Activated CD4-positive, alpha-beta T cell treated with anti-CD3 and anti-CD28 coated beads for 1 hour (primary cell): Measurements from ENCODE around the gene RANBP1.
A peak's percentile ranks its signal among the peaks of the same experiment; 100 is the strongest.
"Not testable (repeated sequence)": the region's sequence is repeated elsewhere in the genome, so short reads cannot be mapped to it uniquely, and the experiment has no call there.

Source experiments
- DNase-seq: peaks from one replicate; pipeline ENCODE4 v3.0.0-alpha.2; 2020

RANBP1 gene

DNA sequence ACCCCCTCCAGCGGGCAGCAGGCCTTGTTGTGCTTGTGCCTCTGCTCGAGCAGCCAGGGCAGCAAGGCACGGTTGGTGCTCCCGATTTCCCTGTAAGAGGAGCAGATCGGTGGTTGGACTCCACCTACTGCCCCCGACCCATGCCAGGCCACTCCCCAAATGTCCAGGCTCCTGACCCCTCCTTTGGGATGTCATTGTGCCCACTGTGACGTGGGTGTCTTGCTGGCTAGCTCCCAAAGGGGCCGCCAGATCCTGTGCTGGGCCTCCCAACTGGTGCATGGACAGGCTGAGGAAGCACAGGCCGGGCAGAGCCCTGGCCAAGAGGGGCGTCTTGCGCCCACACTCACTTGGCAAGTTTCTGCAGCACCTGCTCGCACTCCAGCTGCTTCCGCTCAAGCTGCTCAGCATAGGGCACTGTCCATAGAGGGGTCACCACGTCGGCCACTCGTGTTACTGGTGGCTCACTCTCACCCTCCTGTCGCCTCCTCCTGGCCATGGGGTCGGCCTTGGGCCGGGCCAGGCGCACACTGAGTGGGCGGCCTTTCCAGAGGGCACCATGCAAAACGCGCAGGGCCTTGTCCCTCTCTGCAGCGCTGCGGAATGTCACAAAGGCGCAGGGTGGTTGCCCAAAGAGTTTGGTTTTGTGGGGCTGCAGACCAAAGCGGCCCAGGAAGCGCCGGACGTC lies at the start of gene RANBP1:
RANBP1 (plus strand) TSS at position 414 of the 685 bp plus-strand sequence; CDS start at position 495, 81 bp downstream.
- no peak for DNase-seq

DNA sequence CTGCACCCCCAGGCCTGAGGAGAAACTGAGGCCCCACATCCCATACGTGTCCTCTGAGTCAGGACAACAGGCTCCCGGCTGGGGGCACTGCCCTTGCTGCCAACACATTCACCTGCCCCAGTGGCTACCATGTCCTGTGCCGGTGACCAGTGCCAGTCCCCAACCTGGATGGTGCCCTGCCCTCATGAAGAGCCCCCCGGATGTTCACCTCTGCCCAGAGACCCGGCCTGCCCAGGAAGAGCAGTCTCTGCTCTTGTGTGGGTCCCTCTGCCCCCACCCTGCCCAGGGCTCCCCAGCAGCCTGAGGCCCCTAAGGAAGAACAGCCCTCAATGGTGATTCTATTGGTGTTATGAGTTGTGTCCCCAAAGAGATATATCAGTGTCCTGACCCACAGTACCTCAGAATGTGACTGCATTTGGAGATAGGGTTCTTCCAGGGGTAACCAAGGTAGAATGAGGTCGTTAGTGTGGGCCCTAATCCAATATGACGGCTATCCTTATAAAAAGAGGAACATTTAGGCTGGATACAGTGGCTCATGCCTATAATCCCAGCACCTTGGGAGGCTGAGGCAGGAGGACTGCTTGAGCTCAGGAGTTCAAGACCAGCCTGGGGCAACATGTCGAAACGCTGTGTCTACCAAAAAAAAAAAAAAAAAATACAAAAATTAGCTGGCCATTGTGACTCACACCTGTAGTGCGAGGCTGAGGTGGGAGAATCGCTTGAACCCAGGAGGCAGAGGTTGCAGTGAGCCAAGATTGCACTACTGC lies 49.1 kb upstream of the RANBP1 start:
- DNase-seq: no peak

DNA sequence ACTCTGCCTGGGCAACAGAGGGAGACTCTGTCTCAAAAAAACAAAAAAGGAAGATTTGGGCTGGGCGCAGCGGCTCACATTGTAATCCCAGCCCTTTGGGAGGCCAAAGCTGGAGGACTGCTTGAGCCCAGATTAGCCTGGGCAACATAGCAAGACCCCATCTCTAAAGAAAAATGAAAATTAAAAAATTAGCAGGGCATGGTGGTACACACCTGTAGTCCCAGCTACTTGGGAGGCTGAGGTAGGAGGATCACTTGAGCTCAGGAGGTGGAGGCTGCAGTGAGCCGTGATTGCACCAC lies 48.6 kb upstream of the RANBP1 start:
- DNase-seq: not testable (repeated sequence)

DNA sequence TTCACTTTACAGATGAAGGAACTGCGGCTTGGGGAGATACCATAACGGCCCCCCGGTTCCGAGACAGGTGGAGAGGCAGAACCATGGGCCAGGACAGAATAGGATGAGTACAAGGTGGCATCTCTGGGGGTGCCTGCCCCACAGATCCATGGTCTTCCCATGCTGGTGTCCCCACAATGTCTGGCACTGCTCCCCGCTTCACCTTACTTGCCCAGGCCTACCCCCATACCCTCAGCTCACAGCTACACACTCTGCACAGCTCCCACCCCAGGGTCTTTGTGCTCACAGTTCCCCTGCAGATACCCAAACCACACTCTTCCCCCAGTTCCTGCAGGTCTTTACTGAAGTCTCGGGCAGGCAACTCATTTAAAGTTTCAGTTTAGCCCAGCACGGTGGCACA lies 47.3 kb upstream of the RANBP1 start:
- no peak for DNase-seq

DNA sequence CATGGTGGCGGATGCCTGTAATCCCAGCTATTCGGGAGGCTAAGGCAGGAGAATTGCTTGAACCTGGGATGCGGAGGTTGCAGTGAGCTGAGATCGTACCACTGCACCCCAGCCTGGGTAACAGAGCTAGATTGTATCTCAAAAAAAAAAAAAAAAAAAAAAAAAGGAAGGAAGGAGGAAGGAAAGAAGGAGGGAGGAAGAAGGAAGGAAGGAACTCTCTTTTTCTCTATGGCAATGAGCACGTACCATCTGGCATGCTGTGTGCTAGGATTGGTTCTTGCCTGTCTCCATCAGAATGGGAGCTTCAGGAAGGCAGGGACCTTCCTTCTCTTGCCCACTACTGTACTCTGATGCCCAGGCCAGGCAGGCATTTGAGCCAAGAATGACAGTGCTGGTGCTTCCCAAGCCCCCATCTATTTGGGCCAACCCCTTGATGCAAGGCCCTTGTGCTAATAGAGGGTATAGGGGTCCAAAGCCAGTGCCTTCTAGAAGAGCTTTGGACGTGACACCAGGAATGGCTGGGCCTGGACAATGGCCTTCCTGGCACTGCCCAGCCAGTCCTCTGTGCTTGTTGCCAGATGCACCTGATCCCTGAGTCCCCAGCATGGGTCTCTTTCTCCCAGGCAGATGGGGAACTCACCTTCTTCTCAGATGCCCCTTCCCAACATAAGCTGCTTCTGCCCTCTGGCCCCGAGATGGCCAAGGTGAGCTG lies 46.4 kb upstream of the RANBP1 start:
- no peak for DNase-seq

DNA sequence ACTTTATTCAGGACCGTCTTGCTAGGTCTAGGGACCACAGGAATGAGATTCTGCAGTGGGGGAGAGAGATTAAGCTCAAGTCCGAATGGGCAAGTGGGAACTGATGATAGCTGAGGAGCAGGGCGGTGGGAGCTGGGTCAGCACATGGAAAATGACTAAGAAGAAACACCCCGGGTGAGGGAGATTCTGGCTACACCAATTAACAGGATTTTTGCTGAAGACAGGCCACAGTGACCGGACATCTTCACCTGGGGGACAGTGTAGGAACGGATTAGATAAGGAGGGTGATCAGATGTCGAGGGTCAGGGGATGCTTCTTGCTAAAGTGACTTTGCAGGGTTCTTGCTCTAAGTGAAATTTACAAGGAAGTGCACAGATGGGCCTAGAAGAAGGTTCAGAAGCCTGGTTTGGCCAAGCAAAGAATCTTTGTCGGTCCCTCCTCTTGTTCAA lies 44.4 kb upstream of the RANBP1 start:
- no peak for DNase-seq

DNA sequence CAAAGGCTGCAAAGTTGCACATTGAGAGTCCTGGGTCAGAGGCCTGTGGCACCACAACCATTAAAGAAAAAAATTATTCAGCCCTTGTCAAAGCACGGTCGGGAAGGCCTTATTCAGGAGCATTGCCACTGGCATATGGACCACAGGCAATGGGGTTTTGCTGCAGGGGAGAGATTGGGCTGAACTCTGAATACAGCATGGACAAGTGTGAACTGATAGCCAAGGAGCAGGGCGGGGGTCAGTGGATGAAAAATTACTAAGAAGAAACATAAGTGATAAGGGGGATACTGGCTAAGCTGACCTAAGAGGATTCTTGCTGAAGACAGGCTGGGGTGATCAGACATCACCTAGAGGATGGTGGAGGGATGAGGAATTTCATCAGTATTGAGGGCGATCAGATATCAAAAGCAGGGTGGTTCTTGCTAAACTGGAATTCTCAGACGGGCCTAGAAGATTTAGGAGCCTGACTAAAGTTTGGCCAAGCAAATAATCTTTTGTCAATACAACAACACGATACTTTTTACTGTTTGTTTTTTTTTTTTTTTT lies 39.2 kb upstream of the RANBP1 start:
- DNase-seq: no peak

DNA sequence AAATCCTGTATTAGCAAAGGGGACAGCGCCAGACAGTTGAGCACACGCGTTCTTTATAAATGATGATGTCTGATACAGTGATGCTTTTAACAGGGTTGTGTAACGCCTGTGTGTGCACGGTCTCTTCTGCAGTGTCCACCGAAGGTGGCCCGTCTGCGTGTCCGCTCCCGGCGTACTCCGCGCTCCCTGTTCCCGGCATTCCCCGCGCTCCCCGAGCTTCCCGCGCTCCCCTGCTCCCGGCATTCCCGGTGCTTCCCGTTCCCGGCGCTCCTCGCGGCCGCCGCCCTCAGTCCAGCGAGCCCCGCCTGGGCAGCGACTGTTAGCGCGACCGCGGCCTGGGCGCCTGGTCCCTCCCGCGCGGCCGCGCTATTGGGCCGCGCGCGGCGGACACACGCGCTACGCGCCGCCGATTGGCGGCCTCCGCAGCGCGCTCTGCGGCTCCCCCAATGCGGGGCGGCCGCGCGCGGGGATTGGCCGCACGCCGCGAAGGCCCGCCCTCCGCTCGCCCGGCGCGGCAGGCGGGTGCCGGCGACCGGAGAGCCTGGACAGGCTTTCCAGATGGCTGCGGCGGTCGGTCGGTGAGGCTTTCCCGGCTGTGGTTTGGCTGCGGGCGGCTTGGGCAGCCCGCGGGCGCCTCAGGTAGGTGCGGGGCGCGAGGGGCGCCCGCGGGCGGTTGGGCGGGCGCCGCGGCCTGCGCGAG lies 36.0 kb upstream of the RANBP1 start, which contains the start of gene DGCR8:
DGCR8 (plus strand) TSS at position 497 of the 700 bp plus-strand sequence. CDS start 5,723 bp downstream, outside the sequence.
- peak; percentile 54 for DNase-seq

DNA sequence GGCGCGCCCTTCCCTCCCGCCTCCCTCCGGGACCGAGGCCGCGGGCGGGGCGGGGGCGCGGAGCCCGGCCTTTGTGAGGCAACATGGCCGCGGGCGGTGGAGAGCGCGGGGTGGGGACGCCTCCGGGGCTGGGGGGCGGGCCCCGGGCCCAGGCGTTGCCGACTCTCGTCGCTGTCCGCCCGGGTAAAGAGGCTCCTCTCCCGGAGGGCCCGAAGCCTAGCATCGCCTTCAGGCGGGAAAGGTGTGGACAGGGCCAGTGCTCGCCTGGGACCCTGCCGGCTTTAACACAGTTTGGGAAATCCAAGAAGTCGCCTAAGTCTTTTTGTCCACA lies 35.5 kb upstream of the RANBP1 start:
- peak; percentile 64 for DNase-seq

DNA sequence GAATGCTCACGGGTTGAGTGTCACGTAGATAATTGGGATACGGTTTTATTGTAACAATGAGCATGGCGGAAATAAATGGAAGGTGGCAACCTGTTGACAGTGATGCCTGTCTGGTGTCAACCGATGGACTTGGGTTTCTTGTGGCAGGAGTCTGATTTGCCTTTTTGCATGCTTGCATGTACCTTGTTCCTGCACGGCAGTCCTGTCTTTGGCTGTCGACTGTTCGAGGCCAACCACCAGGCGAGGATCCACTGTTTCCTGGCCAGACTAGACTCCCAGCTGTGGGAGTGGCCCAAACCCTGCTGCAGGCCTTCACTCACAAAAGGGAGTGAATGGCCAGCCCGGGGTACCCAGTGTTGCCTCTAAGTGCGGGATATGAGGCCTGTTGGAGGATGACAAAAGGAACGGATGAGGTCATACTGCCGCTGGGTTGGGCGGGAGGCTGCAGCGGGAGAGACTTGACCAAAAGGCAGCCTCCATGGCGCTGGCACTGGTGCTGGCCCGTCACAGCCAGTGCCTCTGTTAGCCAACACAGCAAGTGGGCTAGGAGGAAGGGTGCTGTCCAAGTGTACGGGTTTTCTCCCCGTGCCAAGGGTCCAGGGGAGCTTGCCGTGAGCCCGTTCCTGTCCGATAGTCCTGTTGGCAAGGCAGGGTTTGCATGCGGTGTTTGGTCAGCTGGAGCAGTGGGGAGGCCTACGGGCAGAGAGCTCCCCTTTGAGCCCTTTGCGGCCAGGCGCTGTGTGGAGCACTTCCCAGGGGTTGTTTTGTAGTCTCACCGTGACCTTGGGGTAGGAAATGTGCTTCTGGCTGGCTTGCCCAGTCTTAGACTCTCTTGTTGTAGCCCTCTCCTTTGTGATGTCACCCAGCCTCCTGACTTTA lies 34.9 kb upstream of the RANBP1 start:
- DNase-seq: no peak

DNA sequence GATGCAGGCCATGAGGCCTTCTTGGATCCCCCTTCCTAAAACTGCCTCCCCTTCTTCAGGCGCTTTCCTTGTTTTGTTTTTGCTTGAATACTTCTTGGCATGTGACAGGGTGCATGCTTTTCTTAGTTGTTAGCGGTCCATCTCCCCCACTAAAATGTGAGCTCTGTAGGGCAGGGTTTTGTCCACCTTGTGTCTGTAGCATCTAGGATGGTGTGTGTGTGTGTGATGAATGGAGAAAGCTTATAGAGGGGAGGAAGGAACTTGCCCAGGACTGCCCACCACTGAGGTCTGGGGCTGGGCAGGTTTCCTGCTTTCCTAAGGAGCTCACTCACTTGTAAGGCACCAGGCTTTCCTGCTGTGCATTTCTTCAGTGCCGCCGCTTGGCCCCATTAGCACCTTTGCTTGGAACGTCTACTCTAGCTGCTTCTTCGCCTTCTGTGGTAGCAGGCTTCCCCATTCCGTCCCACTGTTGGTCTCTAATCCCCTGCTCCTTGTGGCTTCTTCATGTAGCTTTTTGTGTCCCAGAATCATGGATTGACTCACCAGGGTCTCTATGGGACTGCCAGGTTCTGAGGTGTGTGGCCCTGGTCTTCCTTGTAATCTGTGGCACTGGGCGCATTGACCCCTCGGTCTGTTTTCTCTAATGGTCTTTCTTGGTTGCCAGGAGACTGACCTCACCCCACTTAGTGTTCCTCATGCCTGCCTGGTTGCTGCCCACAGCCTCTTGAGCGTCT lies 32.6 kb upstream of the RANBP1 start:
- no peak for DNase-seq

DNA sequence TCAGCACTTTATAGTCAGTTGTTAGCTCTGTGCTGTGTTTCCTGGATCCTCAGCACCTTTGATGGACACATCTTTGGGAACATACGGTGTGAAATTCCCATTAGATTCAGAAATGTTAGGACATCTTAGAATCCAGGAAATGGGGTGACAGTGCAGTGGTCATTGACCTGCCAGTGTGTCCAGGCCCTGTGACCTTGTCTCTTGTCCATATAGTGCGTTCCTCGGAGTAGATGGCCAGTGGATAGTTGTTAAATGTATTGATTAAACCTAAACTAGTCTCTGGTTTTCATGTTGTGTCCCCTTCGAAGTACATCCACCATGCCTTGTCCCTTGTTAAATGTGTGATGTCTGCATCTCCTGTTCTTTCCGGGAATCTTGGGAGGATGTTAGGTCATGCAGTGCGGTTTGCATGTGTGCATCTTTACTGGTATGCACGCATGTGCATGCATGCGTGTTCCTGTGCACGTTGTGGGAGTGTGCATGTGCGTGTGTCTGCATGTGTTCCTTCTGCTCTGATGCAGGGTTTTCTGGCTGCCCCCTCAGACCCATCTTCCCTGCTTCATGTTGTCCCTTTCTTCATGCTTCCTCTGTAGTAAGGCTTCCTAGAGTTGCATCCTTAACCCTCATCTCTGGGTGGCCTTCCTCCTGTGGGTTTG lies 31.9 kb upstream of the RANBP1 start:
- no peak for DNase-seq

DNA sequence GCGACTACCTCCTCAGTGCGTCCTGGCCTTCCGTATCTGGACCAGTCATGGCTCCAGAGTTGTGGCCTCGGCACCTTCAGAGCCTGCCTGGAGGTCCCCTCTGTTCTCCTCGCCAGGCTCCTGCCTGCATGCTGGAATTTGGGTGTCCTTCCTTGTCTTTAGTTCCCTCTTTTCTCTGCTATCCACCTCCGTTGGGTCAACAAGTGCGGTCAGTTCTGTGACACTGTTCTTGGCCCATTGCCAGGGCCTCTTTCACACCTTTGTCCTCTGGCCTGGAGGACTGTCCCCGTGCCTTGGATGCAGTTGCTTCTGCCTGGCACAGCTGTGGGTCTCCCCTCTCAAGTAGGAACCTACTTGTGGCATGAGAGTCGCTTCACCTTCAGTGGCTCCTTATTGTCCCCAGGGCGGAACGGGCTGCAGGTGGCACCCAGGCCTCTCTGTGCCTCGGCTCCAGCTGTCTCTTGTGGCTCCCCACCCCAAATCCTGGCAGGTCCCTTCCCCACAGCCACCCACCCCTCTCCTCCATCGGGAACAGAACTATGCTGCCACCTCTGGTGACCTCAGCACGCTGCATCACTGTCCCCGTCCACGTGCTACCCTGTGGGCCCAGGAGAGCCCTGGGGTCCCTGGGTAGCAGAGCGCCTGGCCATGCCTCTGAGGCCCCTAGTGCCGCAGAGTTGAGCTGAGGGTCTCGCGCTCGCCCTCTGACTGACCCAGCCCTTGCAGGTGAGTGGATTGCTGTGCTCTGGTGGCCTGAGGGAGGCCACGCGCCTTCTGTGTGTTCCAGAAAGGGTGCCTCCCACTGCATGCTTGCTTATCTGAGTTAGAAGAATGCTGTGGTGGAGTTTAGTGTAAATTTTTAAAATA lies 31.1 kb upstream of the RANBP1 start:
- DNase-seq: no peak

DNA sequence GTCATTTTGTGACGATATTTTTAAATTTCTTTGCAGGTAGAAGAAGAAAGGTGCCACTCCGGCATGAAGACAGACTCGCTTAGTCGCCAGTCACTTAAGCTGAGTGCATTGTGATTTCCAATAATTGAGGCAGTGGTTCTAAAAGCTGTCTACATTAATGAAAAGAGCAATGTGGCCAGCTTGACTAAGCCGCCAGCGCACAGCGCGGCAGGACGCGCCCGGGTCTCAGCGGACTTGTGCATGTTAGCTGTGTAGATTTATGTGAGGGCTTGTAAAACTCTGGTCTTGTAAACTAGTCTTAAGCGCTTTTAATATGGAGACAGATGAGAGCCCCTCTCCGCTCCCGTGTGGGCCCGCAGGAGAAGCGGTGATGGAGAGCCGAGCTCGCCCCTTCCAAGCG lies 30.3 kb upstream of the RANBP1 start:
- no peak for DNase-seq

DNA sequence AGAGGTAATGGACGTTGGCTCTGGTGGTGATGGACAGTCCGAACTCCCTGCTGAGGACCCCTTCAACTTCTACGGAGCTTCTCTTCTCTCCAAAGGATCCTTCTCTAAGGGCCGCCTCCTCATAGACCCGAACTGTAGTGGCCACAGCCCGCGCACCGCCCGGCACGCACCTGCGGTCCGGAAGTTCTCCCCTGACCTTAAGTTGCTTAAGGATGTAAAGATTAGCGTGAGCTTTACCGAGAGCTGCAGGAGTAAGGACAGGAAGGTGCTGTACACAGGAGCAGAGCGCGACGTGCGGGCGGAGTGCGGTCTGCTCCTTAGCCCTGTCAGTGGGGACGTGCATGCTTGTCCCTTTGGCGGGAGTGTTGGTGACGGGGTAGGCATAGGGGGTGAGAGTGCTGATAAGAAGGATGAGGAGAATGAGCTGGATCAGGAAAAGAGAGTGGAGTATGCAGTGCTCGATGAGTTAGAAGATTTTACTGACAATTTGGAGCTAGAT lies 29.8 kb upstream of the RANBP1 start:
- DNase-seq: no peak

DNA sequence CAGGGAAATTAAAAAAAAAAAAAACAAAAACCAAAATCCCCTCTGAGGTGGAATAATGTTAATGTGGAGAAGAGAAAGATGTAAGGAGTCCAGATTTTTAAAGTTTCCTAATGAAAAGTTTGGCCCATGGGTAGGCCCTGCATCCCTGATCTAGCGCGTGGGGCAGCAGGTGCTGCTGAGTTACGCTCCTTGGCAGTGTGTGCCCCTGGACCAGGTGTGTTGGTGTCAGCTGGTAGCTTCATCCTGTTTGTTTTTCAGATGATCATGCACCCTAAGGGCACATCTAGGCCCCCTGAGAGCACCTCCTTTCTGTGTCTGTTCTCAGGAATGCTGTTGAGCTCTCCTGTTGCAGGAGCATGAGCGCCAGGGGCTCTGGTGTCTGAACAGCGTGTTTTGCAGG lies 29.1 kb upstream of the RANBP1 start:
- no peak for DNase-seq

DNA sequence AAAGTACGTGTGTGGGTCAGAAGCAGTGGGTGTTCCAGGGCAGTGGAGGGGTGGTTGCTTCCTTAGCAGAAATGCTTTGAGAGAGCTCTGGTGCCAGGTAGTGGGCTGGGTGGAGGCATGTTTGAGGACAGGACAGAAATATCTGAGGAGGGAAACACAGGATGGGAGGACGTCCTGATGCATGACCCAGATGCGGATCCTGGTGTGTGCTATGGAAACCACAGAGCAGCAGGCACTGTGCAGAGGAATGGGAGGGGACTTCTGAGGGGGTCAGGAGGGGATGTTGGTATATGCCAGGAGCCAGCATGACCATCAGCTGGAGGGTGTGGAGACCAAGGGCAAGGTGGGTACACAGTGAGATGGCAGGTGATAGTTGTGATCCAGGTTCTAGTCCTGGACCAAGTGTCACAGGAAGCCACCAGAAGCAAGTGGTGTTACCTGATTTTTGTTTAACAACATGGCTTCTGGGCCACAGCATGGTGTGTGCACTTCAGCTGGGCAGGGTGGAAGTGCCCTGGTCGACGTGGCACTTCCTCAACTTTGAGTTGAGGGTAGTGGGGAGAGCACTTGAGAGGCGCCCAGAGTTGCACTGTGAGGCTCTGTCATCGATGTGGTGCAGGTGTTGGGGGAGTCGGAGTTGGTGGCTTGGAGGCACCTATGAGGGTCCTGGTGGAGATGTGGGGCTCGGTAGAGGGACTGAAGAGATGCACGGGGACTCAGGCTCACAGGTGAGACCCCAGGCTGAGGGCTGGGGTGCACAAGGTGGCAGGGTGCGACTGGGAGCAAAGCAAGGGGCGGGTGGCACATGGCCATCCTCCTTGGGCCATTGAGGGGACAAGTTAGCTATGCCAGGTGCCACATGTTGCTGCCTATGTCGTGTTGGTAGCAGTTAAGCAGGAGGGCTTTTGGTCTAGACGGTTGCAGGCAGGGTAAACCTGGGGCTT lies 28.3 kb upstream of the RANBP1 start:
- no peak for DNase-seq

DNA sequence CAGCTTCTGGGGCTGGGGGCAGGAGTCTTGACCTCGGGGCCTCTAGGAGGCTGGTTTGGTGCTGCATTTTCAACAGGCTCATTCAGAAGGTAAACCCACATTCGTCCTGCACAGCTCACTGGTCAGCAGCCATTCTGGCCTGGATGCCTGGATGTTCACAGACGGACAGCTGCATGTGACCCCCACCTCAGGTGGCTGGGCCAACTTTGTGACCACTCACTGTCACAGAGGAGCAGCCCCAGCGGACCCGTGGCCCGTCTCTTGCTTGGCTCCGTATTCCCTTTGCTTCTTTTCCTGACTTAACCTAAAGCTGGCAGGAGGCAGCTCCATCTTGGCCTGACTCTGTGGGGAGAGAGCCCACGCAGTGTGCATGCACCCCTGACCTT lies 27.6 kb upstream of the RANBP1 start:
- DNase-seq: no peak
